NCI-H1436 treated with DMSO at 0.1 percent for 48 hours (cell line): ENCODE data around the gene SH3D19.
A peak's percentile ranks its signal among the peaks of the same experiment; 100 is the strongest.
"Not testable (repeated sequence)": the region's sequence is repeated elsewhere in the genome, so short reads cannot be mapped to it uniquely, and the experiment has no call there.

Source experiments
- DNase-seq: peaks from one replicate; lab custom pipeline; 2025; lab: John Stamatoyannopoulos, UW

The SH3D19 gene

GRCh38 chr4:151325111-151325948 lies at the start of gene SH3D19:
Gene SH3D19, minus strand, starts transcription at chr4:151325605. Its CDS starts 253 bp downstream, at chr4:151325352.
- no peak for DNase-seq

DNA sequence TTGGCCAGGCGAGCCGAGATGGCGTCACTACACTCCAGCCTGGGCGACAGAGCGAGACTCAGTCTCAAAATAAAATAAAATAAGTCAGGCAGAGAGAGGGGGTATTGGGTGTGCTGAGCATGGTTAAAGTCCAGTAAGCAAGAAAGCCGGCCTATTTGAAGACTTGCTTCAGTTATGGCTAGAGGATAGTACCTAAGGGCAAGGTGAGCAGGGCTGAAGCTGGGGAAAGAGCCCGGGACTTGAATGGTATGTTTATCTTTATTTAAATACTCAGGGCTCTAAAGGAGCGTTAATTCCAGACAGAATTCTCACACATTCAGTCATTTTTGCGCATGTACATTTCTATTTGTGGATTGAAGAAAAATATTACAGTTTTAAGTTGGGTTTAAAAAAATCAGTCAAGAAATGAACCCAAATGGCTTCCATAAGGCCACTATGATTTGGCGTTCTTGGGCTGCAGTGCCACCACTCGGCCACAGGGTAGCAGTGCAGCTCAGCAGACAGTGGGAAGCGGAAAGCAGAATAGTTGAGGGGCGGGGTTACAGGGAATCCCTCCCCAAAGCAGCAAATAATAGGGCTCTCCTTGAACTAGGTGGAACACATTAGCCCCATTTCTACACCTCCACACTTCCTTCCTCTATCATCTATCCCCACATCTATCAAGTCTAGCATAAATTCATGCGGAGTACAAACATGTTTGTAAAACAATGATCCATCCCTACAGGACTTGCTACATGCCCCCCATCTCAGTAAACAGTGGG lies 37.2 kb upstream of the SH3D19 start:
- DNase-seq: peak; percentile 48

GRCh38 chr4:151361966-151362365 lies 36.6 kb upstream of the SH3D19 start:
- DNase-seq: no peak

DNA sequence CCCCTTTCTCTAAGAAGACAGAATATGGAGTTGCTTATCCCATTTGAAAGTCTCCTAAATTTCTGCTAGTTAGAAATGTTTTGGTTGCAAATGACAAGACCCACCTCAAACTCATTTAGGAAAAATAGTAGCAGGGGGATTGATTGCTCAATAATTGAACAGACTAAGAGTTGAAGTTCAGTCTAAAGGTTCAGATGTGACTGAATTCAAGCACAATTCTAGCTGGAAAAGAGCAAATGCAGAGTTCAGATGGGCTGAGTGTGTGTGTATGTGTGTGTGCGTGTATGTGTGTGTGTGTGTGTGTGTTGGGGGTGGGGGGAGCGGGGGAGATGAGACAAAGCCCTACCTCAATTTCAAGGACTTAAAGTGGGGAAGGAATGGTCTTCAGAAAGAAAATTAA lies 35.7 kb upstream of the SH3D19 start:
- DNase-seq: no peak

GRCh38 chr4:151359576-151359975 lies 34.2 kb upstream of the SH3D19 start:
- DNase-seq: no peak

DNA sequence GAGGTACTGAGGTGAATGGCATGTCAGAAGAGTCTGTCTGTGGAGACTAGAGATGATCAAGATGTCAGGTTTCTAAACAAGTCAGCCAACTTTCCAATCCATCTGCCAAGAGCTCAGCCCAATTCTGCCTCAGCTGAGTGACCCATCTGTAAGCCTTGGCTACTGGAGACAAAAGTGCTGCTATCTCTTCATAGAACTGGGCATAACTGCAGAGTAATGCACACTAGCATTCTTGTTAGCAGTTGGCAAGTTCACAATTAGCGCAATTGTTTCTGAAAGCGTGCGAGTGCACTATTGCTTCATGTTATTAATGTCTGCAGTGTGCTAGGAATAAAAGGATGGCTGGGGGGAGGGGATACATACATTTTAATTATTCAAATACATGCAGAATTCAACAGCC lies 32.9 kb upstream of the SH3D19 start:
- DNase-seq: no peak

DNA sequence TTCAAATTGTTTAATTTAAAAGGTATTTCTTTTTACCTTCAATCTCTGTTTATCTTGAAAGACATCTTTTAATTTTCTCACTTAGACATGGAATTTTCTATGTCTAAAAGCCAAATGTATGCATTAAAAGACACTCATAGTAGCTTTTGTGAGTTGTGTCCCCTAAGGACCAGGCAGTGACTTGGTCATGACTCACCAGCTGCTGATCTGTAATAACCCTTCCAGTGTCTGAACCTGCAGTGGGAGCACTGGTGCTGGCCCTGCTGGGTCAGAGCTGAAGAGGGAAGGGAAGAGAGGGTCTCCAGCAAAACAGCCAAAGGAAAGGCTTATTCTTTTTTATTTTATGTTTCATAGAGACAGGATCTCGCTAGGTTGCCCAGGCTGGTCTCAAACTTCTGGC lies 31.1 kb upstream of the SH3D19 start:
- no peak for DNase-seq

GRCh38 chr4:151355155-151355554 lies 29.8 kb upstream of the SH3D19 start:
- no peak for DNase-seq

- no peak for DNase-seq
Observed at GRCh38 chr4:151347490-151348235, 22.3 kb upstream of the SH3D19 start.

DNA sequence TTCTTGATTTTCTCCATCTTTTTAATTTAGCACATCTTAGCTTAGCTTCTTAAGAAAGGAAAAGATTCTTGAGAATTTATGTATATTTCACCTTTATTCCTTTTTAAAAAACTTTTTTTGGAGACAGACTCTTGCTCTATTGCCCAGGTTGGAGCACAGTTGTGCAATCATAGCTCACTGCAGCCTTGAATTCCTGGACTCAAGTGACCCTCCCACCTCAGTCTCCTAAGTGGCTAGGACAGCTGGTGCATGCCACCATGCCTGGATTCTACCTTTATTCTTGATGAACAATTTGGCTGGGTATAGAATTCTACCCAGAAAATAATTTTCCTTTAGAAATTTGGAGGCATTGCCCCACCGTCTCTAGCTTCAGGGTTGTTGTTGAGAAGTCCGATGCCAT lies 19.5 kb upstream of the SH3D19 start:
- no peak for DNase-seq

DNA sequence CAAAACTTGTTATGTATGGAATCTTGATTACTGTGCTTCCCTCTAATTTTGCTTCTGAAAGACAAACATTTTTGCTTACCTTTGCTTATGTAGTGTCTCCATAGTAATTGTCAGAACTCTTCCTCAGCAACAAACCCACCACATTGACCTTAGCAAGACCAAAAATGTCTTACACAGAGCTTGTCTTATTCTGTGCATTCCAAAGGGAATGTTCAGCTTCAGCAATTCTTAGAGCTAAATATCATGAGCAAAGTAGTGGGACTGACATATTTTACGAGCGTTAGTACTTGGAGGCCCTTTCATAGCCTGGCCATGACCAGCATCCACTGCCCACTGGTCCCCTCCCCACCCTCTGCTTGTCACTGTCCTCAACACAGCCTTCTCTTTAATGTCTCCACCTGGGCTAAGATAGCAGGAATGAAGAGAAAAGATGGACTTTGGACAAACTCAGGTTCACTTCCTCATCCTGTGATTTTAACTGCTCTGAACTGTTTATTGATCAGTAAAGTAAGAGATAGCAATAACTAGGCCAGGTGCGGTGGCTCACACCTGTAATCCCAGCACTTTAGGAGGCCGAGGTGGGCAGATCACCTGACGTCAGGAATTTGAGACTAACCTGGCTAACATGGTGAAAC lies 15.5 kb upstream of the SH3D19 start:
- DNase-seq: no peak

DNA sequence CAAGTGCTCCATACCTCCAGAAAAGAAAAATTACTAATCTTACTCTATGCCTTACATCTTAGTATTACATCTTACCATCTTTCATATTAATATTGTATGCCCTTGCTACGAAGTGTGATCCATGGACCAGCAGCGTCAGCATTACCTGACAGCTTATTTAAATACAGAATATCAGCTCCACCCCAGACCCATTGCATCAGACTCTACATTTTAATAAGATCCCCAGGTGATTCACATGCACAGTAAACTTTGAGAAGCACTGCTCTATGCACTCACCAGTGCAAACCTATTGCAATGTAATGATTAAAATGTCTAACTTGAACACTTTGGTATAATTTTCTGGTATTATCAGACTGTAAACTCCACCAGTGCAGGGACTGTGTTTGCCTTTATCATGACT lies 14.1 kb upstream of the SH3D19 start:
- no peak for DNase-seq

DNA sequence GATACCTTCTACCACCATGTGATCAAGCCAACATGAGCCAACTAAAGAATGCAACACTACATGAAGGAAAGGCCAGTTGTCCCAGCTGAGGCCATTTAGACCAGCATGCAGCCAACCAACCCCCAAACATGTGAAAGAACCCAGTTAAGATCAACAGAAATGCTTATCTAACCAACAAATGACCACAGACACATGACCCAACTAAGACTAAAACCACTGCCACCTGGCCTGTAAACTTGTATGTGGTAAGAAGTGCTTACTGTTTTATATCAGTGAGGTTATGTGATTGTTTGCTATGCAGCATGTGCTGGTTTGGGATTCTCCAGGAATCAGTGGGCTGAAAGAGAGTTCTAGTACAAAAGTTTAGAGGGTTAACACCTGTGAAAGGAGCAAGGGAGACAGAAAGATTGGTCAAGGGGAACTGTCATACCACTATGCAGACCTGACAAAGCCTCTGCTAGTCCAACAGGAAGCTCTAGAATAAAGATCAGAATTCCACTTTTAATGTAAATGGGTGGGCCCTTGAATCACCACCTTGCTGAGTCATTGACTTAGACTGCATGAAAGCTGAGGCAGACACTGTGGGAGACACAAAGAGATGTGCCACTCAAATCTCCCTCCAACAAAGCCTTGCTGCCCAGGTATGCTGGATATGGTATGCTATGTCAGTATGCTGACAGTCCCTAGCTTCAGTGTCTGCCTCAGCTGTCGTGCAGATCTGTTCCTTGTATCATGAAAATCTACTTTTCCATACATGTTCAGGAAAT lies 6.1 kb upstream of the SH3D19 start:
- no peak for DNase-seq

- DNase-seq: no peak
Observed at GRCh38 chr4:151329217-151330007, 4.0 kb upstream of the SH3D19 start.

GRCh38 chr4:151325949-151326246 lies 493 bp upstream of the SH3D19 start:
- no peak for DNase-seq

- DNase-seq: no peak
Observed at GRCh38 chr4:151324752-151325110, 674 bp downstream of the SH3D19 start.

DNA sequence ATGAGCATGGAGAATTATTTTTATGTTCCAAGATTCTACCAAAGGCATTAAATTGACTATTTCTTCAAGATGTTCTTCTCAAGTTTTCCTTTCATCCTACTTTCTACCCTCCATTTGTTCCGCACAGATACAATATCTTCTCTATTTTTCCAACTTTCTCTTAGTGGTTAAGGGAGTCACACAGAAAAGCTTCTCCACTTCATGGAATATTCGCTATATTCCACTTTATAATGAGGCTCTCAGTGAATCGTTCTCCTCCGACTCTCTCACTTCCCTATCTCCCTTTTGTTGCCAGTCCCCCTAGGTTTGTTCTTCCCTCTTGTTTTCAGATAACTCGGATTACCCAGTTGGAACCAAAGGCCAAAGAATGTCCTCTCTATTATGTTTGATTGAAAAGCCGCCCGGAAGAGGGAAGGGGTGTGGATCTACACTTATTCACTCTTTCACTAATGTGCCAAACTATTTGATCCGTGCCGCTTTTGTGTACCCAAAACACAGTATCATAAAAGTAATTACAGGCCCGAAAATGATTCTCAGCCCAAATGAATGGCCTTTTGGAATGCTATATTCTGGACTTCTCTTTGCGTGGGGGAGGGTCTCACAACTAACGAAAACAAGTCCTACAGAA lies 1.2 kb downstream of the SH3D19 start:
- no peak for DNase-seq

DNA sequence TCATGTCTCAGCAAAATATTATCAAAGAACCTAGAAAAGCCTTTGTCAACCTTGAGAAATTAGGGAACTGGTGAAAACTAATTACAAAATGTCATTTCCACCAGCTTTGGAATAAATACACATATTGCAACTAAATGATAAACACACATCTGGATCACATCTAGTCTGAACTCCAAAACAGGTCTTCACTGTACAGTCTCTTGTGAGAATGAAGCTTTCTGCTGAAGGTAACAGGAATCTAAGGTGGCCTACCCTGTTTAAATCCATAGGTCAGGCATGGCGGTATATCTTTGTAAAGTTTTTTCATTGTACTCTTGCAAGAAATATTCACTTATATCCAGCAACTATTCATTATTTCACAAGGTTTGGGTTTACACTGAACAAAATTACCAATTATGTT lies 1.7 kb downstream of the SH3D19 start:
- no peak for DNase-seq

DNA sequence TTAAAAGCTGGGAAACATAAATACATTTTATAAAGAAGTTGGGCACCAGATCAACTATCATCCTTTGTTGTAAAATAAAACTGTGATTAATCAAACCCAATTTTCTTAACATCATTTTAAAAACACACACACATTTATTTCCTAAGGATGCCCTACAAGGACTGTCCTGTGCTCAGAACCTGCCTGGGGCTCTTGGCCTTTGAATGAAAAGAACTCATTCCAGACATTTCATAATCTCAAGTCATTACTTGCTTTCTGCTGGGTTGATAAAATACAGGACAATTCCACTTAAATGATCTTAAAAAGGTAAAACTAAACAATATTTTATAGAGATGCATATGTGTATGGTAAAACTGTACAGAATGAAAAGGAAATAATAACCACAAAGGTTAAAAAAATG lies 2.8 kb downstream of the SH3D19 start:
- DNase-seq: no peak

GRCh38 chr4:151322161-151322560 lies 3.2 kb downstream of the SH3D19 start:
- not testable (repeated sequence) for DNase-seq
